DND-41 (cell line): ENCODE data around the gene FUT7.

ENCODE experiments used
- EZH2 ChIP-seq: IDR thresholded peaks from 3 replicates; pipeline ENCODE4 v1.6.1; 2012; ENCODE audit warnings: borderline replicate concordance, low read depth, mild to moderate bottlenecking, moderate library complexity, low read length, inconsistent platforms; ENCODE audit not compliant: severe bottlenecking
- TF ChIP-seq, protein P1 (sequence below): IDR thresholded peaks from 2 replicates; pipeline ENCODE4 v1.5.1; 2012; ENCODE audit warnings: borderline replicate concordance, low read length, moderate library complexity, mild to moderate bottlenecking; ENCODE audit not compliant: poor library complexity, severe bottlenecking; ENCODE audit errors: extremely low read depth

DNA sequence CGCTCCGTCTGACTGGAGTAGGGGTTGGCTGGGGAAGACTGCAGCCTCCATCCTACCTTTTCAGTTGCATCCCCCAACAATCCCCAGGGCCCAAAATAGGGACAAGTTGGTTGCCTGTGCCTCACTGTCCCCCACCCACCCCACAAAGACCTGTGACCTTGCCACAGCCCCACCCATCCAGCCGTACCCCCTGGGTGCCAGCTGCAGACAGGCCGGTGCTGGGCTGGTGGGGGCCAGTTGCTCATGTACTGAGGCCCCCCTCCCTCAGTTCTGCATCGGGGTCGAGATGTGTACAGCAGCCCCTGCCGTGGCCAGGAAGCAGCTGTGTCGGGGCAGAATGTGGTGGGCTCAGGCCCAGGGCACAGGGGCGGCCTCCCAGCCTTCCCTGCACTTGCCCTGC is 48.7 kb downstream of the FUT7 start:
- TF ChIP-seq, protein P1, sequence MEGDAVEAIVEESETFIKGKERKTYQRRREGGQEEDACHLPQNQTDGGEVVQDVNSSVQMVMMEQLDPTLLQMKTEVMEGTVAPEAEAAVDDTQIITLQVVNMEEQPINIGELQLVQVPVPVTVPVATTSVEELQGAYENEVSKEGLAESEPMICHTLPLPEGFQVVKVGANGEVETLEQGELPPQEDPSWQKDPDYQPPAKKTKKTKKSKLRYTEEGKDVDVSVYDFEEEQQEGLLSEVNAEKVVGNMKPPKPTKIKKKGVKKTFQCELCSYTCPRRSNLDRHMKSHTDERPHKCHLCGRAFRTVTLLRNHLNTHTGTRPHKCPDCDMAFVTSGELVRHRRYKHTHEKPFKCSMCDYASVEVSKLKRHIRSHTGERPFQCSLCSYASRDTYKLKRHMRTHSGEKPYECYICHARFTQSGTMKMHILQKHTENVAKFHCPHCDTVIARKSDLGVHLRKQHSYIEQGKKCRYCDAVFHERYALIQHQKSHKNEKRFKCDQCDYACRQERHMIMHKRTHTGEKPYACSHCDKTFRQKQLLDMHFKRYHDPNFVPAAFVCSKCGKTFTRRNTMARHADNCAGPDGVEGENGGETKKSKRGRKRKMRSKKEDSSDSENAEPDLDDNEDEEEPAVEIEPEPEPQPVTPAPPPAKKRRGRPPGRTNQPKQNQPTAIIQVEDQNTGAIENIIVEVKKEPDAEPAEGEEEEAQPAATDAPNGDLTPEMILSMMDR, result no peak
- TF ChIP-seq EZH2, result no peak
